ENCODE data around the gene TRIM44.

DNA sequence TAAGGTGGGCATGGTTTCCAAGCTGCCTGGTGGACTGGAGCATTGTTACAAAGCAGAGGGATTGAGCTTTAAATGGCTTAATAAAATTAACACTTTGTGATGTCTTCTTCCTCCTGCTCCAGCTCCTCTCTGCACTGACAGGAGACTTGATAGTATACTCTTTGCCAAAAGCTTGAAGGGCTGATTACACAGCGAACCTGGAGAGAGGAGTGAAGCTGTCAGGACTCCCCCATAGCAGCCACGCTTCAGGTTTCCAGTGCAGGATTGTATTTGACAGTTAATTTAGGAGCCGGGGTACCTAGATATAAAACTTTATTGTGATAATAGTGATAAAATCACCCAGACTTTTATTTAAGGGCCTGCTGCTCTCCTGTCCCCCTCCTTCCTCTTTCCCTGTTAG lies 50.0 kb downstream of the TRIM44 start:
- TF ChIP-seq, protein P1, sequence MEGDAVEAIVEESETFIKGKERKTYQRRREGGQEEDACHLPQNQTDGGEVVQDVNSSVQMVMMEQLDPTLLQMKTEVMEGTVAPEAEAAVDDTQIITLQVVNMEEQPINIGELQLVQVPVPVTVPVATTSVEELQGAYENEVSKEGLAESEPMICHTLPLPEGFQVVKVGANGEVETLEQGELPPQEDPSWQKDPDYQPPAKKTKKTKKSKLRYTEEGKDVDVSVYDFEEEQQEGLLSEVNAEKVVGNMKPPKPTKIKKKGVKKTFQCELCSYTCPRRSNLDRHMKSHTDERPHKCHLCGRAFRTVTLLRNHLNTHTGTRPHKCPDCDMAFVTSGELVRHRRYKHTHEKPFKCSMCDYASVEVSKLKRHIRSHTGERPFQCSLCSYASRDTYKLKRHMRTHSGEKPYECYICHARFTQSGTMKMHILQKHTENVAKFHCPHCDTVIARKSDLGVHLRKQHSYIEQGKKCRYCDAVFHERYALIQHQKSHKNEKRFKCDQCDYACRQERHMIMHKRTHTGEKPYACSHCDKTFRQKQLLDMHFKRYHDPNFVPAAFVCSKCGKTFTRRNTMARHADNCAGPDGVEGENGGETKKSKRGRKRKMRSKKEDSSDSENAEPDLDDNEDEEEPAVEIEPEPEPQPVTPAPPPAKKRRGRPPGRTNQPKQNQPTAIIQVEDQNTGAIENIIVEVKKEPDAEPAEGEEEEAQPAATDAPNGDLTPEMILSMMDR (IDR thresholded peaks at IDR 0.05) = no peak
- no peak for TF ChIP-seq ZFX (IDR thresholded peaks at IDR 0.05; ENCODE audit: borderline replicate concordance)
